G401.6 (cell line): ENCODE data around the gene ABCC1.

Source experiments
- FAIRE-seq: peaks from 2 replicates; lab custom pipeline; 2012; peaks lifted over from hg19 to GRCh38; lab: Jason Lieb, UNC

Gene ABCC1

GRCh38 chr16:16112450-16113053, 163.1 kb downstream of the ABCC1 start:
- FAIRE-seq, result no peak

DNA sequence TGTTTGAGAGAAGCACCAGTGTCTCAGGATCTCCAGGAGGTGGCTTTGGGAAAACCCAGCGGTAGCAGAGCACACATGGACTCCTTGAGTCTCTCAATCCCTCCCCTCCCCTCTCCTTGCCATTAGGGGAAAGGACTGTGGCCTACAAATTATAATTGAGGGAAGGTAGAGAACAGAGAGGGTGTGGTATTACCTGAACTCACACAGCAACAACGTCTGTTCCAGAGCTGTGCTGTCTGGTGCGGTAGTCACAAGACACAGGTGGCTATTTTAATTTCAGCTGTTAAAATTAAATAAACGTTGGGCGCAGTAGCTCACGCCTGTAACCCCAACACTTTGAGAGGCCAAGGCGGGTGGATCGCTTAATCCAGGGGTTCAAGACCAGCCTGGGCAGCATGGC, 163.7 kb downstream of the ABCC1 start:
- FAIRE-seq, result no peak

DNA sequence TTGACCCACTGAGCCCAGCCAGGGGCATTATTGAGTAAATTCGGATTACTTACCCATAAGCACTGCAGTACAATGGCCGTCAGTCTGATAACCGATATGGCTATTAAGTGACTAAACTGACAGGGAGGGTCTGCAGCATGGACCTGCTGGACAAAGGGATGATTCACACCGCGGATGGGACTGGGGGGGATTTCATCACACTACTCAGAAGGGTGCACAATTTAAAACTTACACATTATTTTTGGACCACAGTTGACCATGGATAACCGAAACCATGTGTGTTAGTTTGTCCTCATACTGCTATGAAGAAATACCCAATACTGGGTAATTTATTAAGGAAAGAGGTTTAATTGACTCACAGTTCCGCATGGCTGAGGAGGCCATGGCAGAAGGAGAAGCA, 167.4 kb downstream of the ABCC1 start:
- no peak for FAIRE-seq

GRCh38 chr16:16118337-16118736, 168.9 kb downstream of the ABCC1 start:
- FAIRE-seq, result no peak

- FAIRE-seq, result no peak
Observed at GRCh38 chr16:16120044-16120381, 170.6 kb downstream of the ABCC1 start.

DNA sequence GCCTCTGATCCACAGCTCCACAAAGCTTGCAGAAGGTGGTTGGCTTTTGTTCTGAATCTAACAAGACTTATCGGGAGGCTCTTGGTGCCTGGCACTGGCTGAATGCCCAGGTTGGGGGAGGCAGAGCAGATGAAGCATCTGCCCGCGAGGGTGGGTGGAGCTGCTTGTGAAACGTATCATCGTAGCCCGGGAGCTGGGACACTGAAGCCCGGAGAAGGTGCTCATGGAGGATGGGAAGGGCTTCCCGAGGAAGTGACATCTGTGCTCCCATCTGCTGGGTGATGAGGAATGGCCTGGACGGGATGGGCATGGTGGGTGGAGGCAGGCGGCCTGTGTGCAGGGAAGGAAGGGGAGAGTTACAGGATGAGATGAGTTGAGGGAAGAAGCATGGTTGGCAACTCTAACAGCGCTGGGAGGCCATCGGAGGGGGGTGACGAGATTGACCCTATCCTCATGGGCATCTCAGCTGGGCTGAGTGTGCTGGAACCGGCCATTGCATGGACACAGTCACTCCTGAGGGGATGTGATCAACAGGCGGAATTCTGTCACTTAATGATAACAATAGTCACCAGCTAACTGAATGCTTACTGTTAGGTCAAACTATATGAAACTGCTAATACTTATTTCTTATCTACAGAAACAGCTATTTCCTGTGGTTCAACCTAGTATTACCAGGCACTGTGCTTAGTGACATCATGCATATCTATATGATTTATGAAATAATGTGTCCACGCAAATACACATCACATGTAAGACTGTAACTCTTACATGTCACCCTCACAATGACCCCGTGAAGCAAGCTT, 171.2 kb downstream of the ABCC1 start:
- FAIRE-seq, result no peak

DNA sequence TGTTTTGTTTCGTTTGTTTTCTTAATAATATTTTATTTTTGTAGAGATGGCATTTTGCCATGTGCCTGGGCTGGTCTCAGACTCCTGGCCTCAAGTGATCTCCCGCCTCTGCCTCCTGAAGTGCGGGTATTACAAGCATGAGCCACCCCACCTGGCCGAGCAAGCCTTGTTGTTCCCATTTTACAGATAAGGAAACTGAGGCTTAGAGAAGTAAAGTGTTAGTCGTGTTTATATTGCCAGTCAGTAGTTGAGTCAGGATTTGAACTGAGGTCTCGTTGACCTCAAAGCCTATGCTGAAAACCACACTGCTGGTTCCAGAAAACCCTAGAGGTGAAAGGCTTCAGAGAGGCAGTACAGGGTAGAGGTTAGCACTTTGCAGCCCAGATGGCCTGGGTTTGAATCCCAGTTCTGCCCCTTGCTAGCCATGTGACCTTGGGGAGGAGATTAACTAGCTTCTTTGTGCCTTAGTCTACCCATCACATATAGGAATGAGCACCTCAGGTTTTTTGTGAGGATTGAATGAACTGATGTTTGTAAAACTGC, 171.8 kb downstream of the ABCC1 start:
- no peak for FAIRE-seq

DNA sequence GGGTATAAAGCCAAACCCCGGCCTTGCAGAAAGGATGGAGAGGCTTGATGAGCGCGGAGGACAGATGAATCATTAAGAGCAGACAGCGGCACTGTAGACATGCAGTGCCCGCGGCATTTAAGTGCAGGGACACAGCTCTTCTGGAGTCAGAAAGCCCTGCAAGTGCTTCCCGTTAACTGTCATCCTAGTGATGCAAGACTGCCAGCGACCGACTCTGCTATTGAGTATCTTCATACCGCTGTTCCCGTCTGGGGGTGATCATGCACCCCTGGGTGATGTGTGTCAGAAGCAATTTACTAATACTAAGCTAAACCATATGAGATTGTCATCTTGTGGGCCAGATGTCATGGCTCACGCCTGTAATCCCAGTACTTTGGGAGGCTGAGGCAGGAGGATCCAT, 172.8 kb downstream of the ABCC1 start:
- FAIRE-seq, result no peak

GRCh38 chr16:16124438-16124837, 175.0 kb downstream of the ABCC1 start:
- FAIRE-seq, result no peak

DNA sequence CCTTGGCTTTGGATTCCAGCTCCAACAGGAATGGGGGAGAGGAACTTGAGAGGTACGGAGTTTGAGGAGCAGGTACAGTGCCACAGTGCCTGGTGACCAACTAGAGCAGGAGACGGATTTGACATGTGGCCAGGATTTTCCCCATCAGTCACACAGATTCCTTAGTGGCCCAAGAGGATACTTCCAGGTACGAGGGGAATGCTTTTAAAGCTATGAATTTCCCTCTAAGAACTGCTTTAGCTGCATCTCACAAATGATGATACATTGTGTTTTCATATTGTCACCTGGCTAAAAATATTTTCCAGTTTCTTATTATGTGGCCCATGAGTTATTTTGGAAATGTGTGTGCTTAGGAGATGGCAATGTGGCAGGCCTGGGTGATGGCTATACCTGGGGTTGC, 175.6 kb downstream of the ABCC1 start:
- no peak for FAIRE-seq

DNA sequence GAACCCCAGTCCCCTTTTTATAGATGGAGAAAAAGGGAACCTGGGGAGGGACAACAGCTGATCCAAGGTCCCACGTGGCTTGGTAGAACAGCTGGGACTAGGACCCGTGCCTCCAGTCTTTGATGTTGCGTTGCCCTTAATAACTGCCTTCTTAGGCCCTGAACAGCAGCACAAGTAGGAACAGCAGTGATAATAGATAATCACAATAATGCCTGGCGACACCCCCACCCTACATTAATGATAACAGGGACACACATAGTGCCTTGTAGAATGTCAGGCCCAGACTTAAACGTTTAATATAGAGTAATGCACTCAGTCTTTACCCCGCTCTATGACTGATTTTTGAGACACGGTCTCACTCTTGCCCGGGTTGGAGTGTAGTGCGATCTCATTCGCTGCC, 177.5 kb downstream of the ABCC1 start:
- FAIRE-seq, result no peak

DNA sequence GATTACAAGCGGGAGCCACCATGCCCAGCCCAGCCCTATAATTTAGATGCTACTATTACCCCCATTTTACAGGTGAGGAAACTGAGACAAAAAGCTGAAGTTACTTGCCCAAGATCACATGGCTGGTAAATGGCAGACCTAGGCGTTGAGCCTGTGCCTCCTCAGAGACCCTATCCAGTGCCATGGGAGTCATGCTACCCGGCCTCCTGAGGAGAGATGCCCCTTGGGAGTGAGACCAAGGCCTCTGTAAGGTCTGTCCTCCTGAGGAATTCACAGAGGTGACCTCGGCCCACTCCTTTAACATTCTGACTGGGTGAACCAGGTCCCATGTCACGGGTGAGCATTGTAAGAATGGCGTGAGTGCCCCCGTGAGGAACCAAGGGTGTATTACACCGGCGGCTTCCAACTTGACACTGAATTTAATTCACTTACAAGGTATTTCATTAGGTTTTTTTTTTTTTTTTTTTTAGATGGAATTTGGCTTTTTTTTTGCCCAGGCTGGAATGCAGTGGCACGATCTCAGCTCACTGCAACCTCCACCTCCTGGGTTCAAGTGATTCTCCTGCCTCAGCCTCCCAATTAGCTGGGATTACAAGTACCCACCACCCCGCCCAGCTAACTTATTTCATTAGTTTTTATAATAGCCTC, 178.2 kb downstream of the ABCC1 start:
- FAIRE-seq, result peak; percentile 81

GRCh38 chr16:16131204-16131603, 181.8 kb downstream of the ABCC1 start:
- FAIRE-seq, result no peak

- FAIRE-seq, result no peak
Observed at GRCh38 chr16:16131659-16132058, 182.2 kb downstream of the ABCC1 start.

DNA sequence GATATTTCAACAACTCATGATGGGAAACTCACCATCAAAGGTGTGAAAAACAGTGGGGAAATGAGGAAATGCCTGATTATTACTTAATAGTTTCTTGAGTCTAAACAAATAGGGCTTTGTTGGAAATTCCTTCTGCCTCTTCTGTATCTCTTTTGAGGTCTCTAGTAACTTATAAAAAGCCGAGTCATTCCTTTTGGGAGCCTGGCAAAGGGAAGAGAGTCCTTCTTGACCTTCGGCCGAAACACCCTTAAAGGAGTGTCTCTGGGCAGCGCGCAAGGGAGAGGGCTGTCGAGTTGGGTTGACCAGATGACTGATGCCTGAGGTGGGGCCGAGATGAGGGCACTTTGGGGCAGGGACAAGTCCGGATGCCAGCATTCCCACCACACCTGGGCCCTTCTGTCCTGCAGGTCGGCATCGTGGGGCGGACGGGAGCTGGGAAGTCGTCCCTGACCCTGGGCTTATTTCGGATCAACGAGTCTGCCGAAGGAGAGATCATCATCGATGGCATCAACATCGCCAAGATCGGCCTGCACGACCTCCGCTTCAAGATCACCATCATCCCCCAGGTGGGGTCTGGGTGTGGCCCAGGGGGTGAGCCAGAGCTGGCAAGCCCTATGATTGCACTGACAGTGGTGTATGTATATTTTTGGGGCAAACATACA, 184.7 kb downstream of the ABCC1 start:
- no peak for FAIRE-seq

DNA sequence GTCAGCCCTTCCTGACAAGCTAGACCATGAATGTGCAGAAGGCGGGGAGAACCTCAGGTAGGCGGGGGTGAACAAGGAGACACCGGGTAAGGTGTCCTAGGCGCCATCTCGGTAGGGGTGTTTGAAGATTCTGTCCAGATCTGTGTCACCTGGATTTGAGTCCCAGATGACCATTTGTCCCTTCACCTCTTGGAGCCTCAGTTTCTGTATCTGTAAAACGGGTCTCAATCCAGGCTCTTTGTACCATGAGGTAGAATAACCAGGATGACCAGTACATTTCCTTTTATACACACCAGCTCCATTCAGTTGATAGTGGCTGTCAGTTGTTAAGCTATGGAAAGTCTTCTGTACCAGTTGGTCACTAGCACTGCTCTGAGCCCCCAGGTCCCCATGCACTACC, 187.2 kb downstream of the ABCC1 start:
- FAIRE-seq, result no peak

DNA sequence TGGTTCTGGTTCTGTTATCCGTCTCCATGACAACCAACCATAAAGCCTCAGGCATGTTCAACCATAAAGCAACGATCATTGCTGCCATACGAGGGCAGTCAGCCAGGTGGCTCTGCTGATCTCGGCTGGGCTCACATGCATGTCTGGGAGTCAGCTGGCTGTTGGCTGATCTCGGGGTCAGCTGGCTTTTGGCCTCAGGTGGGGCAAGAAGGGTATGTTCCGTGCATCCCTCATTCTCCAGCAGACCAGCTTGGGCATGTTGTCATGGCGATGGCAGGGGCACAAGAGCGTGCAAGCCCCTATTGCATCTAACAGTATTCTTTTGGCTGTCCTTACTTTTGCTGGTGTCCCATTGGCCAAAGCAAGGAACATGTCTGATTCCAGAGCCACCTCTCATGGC, 187.7 kb downstream of the ABCC1 start:
- no peak for FAIRE-seq

DNA sequence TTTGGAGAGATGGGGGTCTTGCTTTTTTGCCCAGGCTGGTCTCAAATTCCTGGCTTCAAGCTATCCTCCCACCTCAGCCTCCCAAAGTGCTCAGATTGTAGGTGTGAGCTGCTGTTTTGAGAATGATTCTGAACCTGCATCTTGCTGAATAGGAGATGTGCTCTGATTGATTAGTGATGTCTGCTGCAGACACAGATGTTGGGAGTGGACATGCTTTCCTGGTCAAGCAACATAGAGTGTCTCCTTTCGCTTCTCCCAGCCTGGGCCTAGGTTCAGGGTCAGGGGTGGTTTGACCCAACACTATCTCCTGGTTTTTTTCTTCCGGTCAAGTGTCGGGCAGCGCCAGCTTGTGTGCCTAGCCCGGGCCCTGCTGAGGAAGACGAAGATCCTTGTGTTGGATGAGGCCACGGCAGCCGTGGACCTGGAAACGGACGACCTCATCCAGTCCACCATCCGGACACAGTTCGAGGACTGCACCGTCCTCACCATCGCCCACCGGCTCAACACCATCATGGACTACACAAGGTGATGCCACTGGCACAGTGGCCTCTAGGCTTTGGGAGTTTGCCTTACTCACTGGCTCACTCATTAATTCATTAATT, 188.7 kb downstream of the ABCC1 start:
- FAIRE-seq, result no peak

- no peak for FAIRE-seq
Observed at GRCh38 chr16:16139061-16139460, 189.6 kb downstream of the ABCC1 start.

DNA sequence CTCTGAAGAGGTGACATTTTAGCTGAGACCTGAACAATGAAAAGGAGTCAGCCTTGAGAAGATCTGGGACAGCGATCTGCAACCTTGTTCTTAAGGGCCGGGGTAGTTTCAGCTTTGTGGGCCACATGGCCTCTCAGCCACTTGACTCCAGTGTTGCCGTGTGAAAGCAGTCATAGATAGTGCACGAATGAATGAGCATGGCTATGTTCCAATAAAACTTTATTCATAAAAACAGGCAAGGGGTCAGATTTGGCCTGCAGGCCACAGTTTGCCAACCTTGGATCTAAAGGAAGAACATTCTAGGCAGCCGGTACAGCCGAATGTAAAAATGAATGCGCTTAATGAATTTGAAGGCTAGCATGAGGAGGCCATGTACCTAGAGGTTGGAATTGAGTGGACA, 190.4 kb downstream of the ABCC1 start:
- no peak for FAIRE-seq

DNA sequence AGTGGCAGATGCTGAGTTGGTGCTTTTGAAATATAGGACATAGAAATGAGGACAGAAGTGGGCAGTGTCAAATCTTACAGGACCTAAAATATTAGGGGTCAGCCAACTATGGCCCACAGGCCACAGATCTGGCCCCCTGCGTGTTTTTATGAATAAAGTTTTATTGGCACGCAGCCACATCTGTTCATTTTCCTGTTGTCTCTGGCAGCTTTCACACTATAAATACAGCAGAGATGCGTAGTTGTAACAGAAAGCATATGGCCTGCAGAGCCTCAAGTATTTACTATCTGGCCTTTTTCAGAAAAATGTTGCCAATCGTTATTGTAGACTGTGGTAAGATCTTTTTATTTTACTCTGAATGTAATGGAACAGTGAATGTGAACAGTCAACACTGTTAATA, 191.1 kb downstream of the ABCC1 start:
- FAIRE-seq, result no peak

DNA sequence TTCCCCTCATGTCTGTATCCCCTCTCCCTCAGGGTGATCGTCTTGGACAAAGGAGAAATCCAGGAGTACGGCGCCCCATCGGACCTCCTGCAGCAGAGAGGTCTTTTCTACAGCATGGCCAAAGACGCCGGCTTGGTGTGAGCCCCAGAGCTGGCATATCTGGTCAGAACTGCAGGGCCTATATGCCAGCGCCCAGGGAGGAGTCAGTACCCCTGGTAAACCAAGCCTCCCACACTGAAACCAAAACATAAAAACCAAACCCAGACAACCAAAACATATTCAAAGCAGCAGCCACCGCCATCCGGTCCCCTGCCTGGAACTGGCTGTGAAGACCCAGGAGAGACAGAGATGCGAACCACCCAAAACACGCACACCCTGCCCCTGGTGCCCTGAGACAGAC, 191.7 kb downstream of the ABCC1 start:
- no peak for FAIRE-seq
